Mammary epithelial cell (primary cell): Measurements from ENCODE around the gene PTPN1.

Experiments
- EZH2 ChIP-seq: IDR thresholded peaks from 2 replicates; pipeline ENCODE4 v1.6.1; 2012; ENCODE audit warnings: low read length, inconsistent platforms, borderline replicate concordance
- TF ChIP-seq, protein P1 (sequence below), 2 donors: IDR thresholded peaks in 1 of 2; conservative IDR thresholded peaks in 1 of 2; 2 replicates each; pipeline ENCODE4 v1.5.1; 2011 to 2012; ENCODE audit warnings: inconsistent platforms in 2 of 2, low read length in 2 of 2, mild to moderate bottlenecking in 2 of 2, control low read depth in 1 of 2, low read depth in 1 of 2; ENCODE audit not compliant: insufficient read depth in 1 of 2; ENCODE audit errors: extremely low read depth in 1 of 2

DNA sequence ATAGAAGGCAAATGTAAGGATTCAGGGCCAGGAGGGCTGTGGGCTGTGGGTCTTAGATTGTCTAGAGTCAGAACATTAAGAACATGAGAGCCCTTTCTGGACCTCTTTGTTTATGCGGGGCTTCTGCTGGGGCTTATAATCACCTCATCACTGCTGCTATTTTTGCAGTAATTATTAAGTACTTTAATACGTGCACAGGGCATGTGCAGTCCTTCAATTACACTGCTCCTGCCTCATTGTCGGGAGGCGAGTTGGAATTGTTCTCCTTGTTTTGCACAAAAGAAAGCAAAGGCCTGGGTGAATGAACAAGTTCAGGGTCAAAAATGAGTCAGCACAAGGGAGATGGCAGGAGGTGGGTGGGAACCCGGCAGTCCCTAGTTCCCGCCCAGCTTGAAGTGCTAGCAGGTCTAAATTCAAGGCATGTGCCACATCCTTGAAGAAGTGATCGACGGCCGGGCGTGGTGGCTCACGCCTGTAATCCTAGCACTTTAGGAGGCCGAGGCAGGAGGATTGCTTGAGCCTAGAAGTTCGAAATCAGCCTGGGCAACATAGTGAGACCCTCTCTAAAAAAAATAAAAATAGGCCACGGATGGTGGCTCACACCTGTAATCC, 34.4 kb upstream of the PTPN1 start:
- TF ChIP-seq, protein P1, sequence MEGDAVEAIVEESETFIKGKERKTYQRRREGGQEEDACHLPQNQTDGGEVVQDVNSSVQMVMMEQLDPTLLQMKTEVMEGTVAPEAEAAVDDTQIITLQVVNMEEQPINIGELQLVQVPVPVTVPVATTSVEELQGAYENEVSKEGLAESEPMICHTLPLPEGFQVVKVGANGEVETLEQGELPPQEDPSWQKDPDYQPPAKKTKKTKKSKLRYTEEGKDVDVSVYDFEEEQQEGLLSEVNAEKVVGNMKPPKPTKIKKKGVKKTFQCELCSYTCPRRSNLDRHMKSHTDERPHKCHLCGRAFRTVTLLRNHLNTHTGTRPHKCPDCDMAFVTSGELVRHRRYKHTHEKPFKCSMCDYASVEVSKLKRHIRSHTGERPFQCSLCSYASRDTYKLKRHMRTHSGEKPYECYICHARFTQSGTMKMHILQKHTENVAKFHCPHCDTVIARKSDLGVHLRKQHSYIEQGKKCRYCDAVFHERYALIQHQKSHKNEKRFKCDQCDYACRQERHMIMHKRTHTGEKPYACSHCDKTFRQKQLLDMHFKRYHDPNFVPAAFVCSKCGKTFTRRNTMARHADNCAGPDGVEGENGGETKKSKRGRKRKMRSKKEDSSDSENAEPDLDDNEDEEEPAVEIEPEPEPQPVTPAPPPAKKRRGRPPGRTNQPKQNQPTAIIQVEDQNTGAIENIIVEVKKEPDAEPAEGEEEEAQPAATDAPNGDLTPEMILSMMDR (conservative IDR thresholded peaks at IDR 0.05 in 1 of 2, IDR thresholded peaks at IDR 0.05 in 1 of 2; ENCODE audit: extremely low read depth in 1 of 2, insufficient read depth in 1 of 2, low read depth in 1 of 2, low read length in 2 of 2) = no peak
- TF ChIP-seq EZH2 = no peak
